NCI-H510A (cell line): ENCODE measurements around the gene TCL1A.
"Not testable (repeated sequence)": the region's sequence is repeated elsewhere in the genome, so short reads cannot be mapped to it uniquely, and the experiment has no call there.

Experiments used
- DNase-seq: peaks from one replicate; lab custom pipeline; 2025; lab: John Stamatoyannopoulos, UW

The TCL1A gene

DNA sequence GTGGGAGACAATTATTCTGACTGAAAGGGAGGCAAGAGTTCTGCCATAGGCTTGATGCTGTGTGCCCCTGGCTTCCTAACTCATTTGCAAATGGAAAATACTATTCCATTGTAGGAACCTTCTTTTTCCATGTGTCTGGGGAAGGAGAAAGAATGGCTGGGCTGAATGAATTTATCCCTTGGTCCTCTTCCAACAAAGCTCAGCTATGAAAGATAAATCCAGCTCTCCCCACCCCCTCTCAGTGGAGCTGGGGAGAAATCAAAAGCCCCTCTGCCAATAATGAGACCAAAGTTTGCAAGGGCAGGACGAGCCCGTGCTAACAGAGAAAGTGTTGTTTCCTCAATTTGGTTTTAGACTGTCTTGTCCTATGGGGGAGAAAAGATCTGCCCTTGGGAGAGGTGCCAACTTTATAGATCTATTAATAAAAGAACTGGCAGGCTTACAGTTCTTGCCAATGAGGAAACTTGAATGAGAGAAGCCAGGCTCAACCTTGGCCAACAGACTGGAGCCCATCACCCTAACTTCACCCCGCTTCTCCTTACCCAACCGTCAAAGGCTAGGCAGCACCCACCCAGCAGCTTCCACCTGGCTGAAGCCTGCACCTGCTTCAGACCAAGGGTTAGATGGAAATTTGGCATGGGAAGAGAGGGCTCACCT lies 36.6 kb downstream of the TCL1A start:
- no peak for DNase-seq

DNA sequence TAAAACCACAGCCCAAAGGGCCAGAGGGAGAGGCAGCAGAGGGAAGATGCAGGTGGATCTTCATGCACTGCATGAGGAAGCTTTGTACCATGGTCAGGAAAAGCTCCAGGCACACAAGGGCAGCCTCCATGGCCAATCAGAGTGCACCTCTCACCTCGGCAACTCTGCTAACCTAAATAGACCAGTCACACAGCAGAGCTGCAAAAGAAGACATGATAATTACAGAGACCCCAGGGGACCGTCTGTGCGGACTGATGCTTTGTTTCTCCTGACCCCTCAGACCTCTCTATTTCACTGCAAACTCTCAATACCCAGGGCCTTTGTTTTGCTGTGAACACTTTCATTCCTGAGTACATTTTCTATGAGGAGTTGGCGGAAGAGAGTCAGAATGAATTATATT lies 38.4 kb downstream of the TCL1A start:
- DNase-seq: no peak

DNA sequence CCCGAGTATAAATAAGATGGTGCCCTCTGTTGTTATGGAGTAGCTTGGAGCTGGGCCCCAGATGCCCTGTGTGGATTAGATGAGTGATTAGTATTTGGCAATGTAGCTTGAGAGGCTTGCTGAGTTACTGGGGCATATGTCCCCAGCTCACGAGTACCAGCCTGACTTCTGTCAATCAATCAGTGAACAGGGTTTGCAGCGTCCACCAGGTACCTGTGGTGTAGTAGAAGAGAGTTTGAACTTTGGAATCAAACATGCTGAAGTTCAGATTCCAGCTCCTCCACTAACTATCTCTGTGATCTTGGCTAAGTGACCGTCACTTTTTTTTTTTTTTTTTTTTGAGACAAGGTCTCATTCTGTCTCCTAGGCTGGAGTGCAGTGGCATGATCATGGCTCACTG lies 39.3 kb downstream of the TCL1A start:
- DNase-seq: no peak

DNA sequence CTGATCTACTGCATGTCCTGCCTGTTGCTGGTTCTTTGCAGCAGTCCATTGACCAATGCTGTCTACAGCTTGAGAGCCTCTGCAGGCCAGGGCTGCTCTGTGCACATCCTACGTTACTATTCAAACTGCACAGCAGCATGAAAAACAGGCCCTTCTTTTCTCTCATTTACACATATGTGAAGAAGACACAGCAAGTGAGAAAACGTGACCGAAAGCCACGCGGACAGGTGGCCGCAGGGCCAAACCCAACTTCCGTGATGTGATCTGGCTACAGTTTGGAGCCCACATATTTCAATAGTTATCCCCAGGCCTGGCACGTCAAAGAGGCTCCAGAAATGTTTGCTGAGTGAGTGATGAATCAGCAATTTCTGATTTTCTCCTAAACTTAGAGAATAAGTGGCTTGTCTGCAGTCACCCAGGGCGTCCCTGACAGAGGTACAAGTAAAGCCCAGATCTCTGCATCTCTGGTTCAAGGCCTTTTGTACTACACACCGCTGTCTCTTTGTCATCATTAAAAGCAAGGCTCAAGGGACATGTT lies 45.6 kb downstream of the TCL1A start:
- DNase-seq: no peak

DNA sequence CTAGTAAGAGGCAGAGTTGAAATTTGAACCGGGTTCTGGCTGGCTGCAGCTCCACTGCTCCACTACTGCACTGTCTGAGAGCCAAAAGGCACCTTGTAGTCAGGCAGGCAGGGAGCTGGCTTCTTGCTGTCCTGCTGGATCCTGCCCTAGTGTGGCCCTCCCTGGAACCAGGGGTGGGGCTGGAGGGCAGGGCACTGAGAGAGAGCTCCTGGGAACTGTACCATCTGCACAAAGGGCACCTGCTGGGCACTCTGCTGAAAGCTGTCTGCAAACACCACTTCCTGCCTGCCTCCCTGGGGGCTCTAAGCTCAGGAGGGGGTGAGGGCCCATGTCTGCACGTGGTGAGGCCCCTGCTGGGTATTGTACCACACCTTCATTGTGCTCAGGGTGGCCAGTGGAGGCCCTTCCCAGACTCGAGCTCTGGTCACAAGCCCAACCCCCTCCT lies 46.7 kb downstream of the TCL1A start:
- peak; percentile 64 for DNase-seq

DNA sequence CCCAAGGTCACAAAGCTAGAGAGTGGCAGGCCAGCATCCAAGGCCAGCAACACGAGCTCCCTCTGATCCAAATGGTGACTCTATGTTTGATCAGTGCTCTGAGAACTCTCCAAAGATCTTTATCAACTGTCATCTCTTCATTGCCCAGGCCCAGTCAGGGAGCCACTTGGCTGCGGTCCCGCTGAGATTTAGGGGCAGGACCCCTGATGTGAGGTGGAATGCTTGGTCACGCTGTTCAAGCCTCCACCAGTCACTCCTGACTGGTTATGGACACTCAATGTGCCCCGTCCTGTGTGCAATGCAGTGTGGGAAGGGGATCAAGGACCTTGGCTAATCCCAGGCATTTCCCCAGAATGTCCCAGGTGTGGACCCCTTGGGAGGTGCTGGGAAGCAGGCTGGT lies 47.5 kb downstream of the TCL1A start:
- DNase-seq: no peak

DNA sequence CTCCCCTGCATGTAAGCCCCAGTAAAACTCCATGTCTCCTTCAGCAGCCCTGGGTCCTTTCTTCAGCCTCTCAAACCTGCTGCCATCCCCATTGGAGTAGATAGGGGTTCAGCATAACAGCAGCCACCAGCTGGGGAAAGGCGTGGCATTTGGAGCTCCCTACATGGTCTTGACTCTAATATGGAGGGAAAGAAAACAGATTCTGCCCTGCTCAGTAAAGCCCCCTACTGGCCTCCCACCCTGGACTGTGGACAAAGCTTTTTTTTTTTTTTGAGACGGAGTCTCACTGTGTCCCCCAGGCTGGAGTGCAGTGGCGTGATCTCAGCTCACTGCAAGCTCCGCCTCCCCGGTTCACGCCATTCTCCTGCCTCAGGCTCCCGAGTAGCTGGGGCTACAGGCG lies 48.4 kb downstream of the TCL1A start:
- DNase-seq: not testable (repeated sequence)

DNA sequence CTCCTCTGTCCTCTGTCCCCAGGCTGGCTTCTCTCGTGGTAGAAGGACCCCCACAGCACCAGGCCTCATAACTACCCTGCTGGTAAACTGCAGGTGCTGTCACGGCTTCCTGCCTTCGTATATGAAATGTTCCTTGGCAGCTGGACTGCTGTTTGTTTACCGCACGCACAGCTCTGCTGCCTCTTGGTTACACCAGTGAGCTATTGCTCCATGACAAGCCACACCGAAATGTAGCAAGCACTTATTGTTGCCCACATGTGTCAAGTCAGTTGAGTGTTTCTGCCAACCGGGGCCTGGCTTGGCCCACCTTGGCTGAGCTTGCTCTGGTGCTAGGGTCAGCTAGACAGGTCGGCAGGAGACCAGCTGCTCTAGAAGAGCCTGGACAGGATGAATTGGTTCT lies 49.4 kb downstream of the TCL1A start:
- peak; percentile 34 for DNase-seq

DNA sequence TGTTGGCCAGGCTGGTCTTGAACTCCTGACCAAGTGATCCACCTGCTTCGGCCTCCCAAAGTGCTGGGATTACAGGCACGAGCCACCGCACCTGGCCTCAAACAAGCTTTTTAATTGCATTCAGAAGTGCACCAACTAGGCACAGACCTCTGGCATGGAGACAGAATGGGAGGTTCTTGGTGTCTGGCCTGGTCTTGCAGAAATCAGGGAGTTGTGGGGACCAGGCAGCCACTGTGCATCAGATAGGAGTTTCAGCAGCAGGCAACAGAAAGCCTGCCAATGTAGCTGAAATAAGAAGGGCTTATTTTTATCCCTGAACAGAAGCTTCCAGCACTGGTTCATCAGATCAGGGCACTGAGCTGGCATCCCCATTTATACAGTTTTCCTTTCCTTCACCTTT lies 49.9 kb downstream of the TCL1A start:
- no peak for DNase-seq

DNA sequence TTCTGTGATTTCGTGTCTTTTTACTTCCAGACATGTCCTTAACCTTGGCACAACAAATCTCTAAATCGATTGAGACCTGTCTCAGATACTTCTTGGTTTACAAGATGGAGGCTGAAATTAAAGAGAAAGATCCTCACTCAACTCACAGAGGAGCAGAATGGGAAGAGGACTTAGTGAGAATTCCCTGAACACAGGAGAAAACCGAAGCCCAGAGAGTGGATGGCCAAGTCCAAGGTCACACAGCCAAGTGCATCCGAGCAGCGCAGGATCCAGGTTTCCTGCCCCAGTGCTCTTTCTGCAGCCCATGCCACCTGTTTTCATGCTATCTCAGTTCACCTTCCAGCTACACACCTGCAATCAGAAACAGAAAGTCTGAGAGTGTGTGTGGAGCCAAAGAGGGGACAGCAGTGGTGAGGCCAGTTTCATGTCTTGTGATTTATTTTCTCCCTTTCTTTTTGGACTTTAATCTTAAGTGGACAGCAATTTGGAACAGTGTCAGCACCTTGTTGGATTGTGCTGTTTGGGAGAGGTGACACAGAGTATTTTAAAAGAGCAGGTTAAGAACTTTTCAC lies 50.6 kb downstream of the TCL1A start:
- DNase-seq: no peak

DNA sequence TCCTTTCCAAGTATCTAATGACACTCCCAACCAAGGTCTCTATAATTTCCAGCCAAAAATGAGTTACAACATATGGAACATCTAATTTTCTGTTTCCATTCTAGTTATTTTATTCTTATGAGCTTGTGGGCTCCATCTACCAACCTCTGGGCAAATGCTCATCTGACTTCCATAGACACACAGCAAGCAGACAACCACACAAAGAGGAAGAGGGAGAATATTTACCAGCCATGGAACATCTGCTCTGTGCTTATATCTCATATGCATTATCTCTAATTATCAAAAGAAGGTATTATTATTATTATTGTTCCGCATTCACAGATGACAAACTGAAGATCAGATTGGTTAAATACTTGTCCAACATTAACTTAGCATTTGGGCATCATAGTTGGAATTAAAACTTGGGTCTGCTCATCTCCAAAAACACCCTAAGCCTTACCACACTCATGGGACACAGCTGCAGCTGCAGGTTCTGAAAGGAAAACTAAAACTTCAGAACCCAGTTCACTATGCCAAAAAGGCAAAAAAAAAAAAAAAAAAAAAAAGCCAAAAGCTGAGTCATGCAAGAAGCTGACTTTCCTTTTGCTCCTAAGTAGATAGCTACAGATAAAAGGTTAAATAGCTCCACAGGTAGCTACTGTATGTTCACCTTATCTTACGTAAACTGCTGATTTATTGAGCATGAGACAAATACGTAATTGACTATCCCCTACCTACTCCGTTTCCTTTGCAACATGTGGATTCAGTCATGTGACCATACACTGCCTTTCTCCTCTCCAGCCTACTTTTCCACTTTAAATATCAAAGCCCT lies 51.3 kb downstream of the TCL1A start:
- no peak for DNase-seq

DNA sequence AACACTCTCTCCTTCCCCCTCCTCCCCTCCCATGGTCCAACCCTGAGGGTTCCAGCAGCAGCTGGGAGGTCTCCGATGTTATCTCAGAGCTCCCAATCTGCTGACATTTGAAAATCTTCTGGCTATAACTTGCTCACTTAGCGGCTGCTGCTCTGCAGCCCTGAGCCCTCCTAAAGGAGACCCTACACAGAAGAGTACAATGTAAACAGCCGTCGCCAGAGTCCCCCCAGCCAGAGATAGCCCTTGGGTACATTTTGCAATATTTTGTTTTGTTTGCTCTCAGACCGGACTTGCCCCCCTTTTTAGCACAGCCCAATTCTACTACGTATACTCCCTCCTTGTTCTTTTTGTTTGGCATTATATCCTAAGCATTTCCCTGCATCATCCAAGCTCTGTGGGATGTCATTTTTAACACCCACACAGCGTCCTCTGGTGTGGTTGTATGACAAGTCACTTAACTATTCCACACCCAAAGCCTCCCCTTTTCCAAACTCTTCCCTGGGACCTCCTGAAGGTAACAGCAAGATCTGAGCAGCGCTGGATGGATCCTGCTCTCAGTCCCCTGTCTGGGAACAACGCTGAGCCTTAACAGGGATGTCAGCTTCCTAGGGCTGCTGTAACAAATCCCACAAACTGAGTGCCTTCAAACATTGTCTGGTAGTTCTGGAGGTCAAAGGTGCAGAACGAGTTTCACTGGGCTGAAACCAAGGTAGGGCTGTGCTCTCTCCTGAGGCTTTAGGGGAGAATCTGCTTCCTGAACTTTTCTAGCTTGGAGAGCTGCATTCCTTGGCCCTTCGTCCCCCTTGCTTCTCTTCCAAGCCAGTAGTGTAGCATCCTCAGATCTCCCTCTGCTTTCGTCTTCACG lies 53.0 kb downstream of the TCL1A start:
- no peak for DNase-seq

DNA sequence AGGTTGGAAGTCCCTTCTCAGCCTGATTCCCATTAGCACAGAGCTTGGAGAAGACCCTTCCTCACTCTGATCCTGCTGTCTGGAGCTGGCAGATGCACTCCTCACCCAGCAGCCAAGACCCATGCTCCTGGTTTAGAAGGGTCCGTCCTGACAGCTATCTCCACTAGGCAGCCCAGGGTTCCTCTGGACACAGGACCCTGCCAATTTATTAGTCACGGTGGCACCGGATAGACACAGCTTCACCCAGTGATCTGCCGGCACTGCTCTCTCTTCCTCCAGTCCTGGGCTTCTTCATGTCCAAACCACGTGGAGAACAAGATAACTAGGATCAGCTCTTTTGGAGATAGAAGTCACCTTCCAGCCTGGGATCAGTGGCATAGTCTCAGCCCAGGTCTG lies 53.9 kb downstream of the TCL1A start:
- DNase-seq: no peak
